ENCODE measurements around the gene SLFN12L.
"Not testable (repeated sequence)": the region's sequence is repeated elsewhere in the genome, so short reads cannot be mapped to it uniquely, and the experiment has no call there.

GRCh38 chr17:35563181-35563580 is 25.7 kb upstream of the SLFN12L start:
- TF ChIP-seq ZKSCAN1 (IDR thresholded peaks at IDR 0.05; ENCODE audit: low read depth, low read length); CTCF (IDR thresholded peaks at IDR 0.05 in 2 of 3, conservative IDR thresholded peaks at IDR 0.05 in 1 of 3; ENCODE audit: insufficient read depth in 2 of 3, low read depth in 1 of 3, low read length in 3 of 3); MED1 (CRISPR knock-in tag; IDR thresholded peaks at IDR 0.05; ENCODE audit: borderline replicate concordance); MYBL2 (IDR thresholded peaks at IDR 0.05; ENCODE audit: low read depth); MYBL2 (CRISPR knock-in tag; IDR thresholded peaks at IDR 0.05; ENCODE audit: borderline replicate concordance); FOXP4 (CRISPR knock-in tag; IDR thresholded peaks at IDR 0.05; ENCODE audit: borderline replicate concordance): not testable (repeated sequence)

Measured in K562 (cell line).